ENCODE data around the gene CDH4. TPM values are rescaled to one million over a fixed set of nuclear protein-coding genes. Genes with fewer than 3 reads are reported as not detected.

The CDH4 gene
- total and polyA plus RNA-seq, 2 of the 8 experiments (the other 6 are each of a cell fraction or from before 2014, with no cell fraction given) = 4.3 to 7.9 TPM

- H3K36me3 ChIP-seq (ENCODE audit: control insufficient read depth in 2 of 4, insufficient read depth in 4 of 4, low read length in 3 of 4) = no peaks in the 10 kb centered on the region
- no peak overlapping the region for H3K4ac ChIP-seq (replicated peaks; ENCODE audit: insufficient read length, low read depth, low read length)
- H3K18ac ChIP-seq (ENCODE audit: extremely low read depth, low read length) = no peak overlapping the region; the same call in 1 of the 2 replicates
- H3K79me1 ChIP-seq (ENCODE audit: low read depth, low read length) = no peaks in the 10 kb centered on the region
- peaks cover 7% of the 10 kb centered on the region; the same call in 1 of the 2 replicates for H3K23me2 ChIP-seq (ENCODE audit: low read depth, low read length)
- H4K8ac ChIP-seq (ENCODE audit: extremely low read depth, insufficient read depth, low read length) = no peak overlapping the region
- H3K27me3 ChIP-seq (replicated peaks in 1 of 4; ENCODE audit: control insufficient read depth in 3 of 4, extremely low read depth in 1 of 4, insufficient read depth in 3 of 4, low read length in 3 of 4) = peaks cover 0 to 3% (median under 1%) of the 10 kb centered on the region in 4 experiments; a peak in 2 of 7 replicates
- no peaks in the 10 kb centered on the region for H4K20me1 ChIP-seq (replicated peaks in 1 of 2; ENCODE audit: control insufficient read depth in 1 of 2, insufficient read depth in 2 of 2, low read length in 2 of 2)
- peak overlapping the region; percentile 86 for H2BK20ac ChIP-seq (ENCODE audit: low read length)
- H2BK15ac ChIP-seq (ENCODE audit: low read length) = peak overlapping the region; percentile 10; the same call in 1 of the 2 replicates
- H3K4me2 ChIP-seq (ENCODE audit: insufficient read depth in 1 of 2, low read depth in 2 of 2, low read length in 2 of 2) = no peak overlapping the region
- peak overlapping the region; percentile 53; the same call in 1 of the 2 replicates for H2AK5ac ChIP-seq (ENCODE audit: low read depth, low read length)
- H3K56ac ChIP-seq (replicated peaks; ENCODE audit: insufficient read length, low read depth, low read length) = no peak overlapping the region
- no peaks in the 10 kb centered on the region for H3K79me2 ChIP-seq (ENCODE audit: control insufficient read depth in 1 of 2, insufficient read depth in 2 of 2, low read length in 2 of 2)
- no peak overlapping the region for H2BK5ac ChIP-seq (ENCODE audit: low read depth, low read length)
- no peak overlapping the region for H3K9ac ChIP-seq (replicated peaks in 1 of 4; ENCODE audit: extremely low read depth in 1 of 4, low read depth in 3 of 4, low read length in 3 of 4)
- H2BK120ac ChIP-seq (replicated peaks; ENCODE audit: low read depth, low read length) = no peak overlapping the region
- H3K27ac ChIP-seq (ENCODE audit: low read depth, low read length) = no peak overlapping the region
- no peak overlapping the region for H2AFZ ChIP-seq (ENCODE audit: low read length)
- H4K91ac ChIP-seq (replicated peaks; ENCODE audit: insufficient read length, low read length) = peak overlapping the region; percentile 7
- peaks cover 0 to 3% (median under 1%) of the 10 kb centered on the region in 4 experiments; a peak in 1 of 7 replicates for H3K4me1 ChIP-seq (replicated peaks in 1 of 4; ENCODE audit: control insufficient read depth in 3 of 4, insufficient read depth in 4 of 4, low read length in 3 of 4)
- H3K9me3 ChIP-seq (ENCODE audit: insufficient read depth in 2 of 2, low read depth in 1 of 2, low read length in 1 of 2) = peaks cover 0 to 5% of the 10 kb centered on the region in 2 experiments; a peak in 2 of 4 replicates
- CTCF ChIA-PET (ENCODE audit: partially characterized antibody) = interaction anchor here (0.8 to 1.2 kb wide), 2 partner anchors 23 to 46 kb away, joined by 3 to 4 read pairs; no protein-coding TSS in a partner anchor
- no peak overlapping the region for H4K5ac ChIP-seq (ENCODE audit: insufficient read length, low read depth, low read length)
- POLR2A ChIA-PET (ENCODE audit: partially characterized antibody) = interaction anchor here (0.9 kb wide), 1 partner anchor 22 kb away, joined by 3 read pairs; no protein-coding TSS in a partner anchor
- H3K23ac ChIP-seq (ENCODE audit: insufficient read length) = no peak overlapping the region
- DNase-seq (ENCODE audit: low read depth in 1 of 2, low spot score in 2 of 2) (no peak), FAIRE-seq (no peak)
- no peak overlapping the region for H3K4me3 ChIP-seq (ENCODE audit: extremely low read depth in 1 of 4, insufficient read depth in 2 of 4, low read depth in 3 of 4, low read length in 4 of 4)
- H3K14ac ChIP-seq (ENCODE audit: insufficient read length) = no peak overlapping the region
- 94% methylated on average over 11 of the region's 11 CpGs; no CpG with 5 or more reads in 1 of the 2 experiments for WGBS, 2 experiments (ENCODE audit: extremely low coverage in 1 of 2, insufficient coverage in 1 of 2, insufficient read length in 1 of 2, insufficient replicate concordance in 2 of 2, low coverage in 1 of 2, low lambda C conversion rate in 2 of 2, missing lambda C conversion rate in 1 of 2)
- no peak overlapping the region for H2BK12ac ChIP-seq (ENCODE audit: low read depth, low read length)
- TF ChIP-seq YY1 (IDR thresholded peaks at IDR 0.05; ENCODE audit: low read depth, low read length) = no peak
- TF ChIP-seq BRCA1 (IDR thresholded peaks at IDR 0.05; ENCODE audit: low read depth, low read length) = no peak
- no peak for TF ChIP-seq BCL11A (IDR thresholded peaks at IDR 0.05; ENCODE audit: low read depth in 2 of 2, low read length in 2 of 2)
- TF ChIP-seq CTCF (IDR thresholded peaks at IDR 0.05; ENCODE audit: control extremely low read depth in 1 of 3, insufficient read depth in 1 of 3, low read depth in 1 of 3, low read length in 3 of 3) = no peak
- no peak for TF ChIP-seq ZNF274 (IDR thresholded peaks at IDR 0.05; ENCODE audit: borderline replicate concordance, extremely low read depth, low read length)
- TF ChIP-seq FOSL1 (IDR thresholded peaks at IDR 0.05; ENCODE audit: insufficient read depth, low read depth, low read length) = no peak
- TF ChIP-seq POU5F1 (IDR thresholded peaks at IDR 0.05; ENCODE audit: low read depth, low read length) = no peak
- TF ChIP-seq TAF7 (optimal IDR thresholded peaks at IDR 0.05; ENCODE audit: borderline replicate concordance, low read depth, low read length) = no peak
- no peak for TF ChIP-seq RNF2 (IDR thresholded peaks at IDR 0.05; ENCODE audit: borderline replicate concordance, low read depth, low read length, missing control alignments, poor library complexity, severe bottlenecking)
- TF ChIP-seq POLR2AphosphoS5 (IDR thresholded peaks at IDR 0.05; ENCODE audit: low read depth, low read length) = no peak
Observed at GRCh38 chr20:61414455-61414991, 162.5 kb downstream of the CDH4 start.

Measured in H1 (cell line).